GM21381 (cell line): Measurements from ENCODE around the gene YPEL1.
"Not testable (repeated sequence)": the region's sequence is repeated elsewhere in the genome, so short reads cannot be mapped to it uniquely, and the experiment has no call there.

Experiments
- ATAC-seq: cut with Tn5 transposase; IDR thresholded peaks from one replicate; pipeline ENCODE4 v1.9.1; 2021; ENCODE audit warnings: mild to moderate bottlenecking, moderate library complexity; ENCODE audit not compliant: unreplicated experiment

YPEL1 gene

GRCh38 chr22:21701384-21701971 lies 34.1 kb downstream of the YPEL1 start:
- ATAC-seq: no peak

- ATAC-seq: no peak
Observed at GRCh38 chr22:21700822-21701221, 34.8 kb downstream of the YPEL1 start.

GRCh38 chr22:21699643-21700042 lies 36.0 kb downstream of the YPEL1 start:
- no peak for ATAC-seq

GRCh38 chr22:21698430-21699329 lies 36.9 kb downstream of the YPEL1 start:
- no peak for ATAC-seq

GRCh38 chr22:21697880-21698279 lies 37.7 kb downstream of the YPEL1 start:
- ATAC-seq: no peak

- ATAC-seq: no peak
Observed at GRCh38 chr22:21697021-21697771, 38.4 kb downstream of the YPEL1 start.

- ATAC-seq: no peak
Observed at GRCh38 chr22:21696115-21696514, 39.5 kb downstream of the YPEL1 start.

GRCh38 chr22:21695430-21696085 lies 40.0 kb downstream of the YPEL1 start:
- no peak for ATAC-seq

GRCh38 chr22:21694795-21695429 lies 40.7 kb downstream of the YPEL1 start:
- ATAC-seq: no peak

- ATAC-seq: no peak
Observed at GRCh38 chr22:21694394-21694793, 41.2 kb downstream of the YPEL1 start.

GRCh38 chr22:21693999-21694341 lies 41.6 kb downstream of the YPEL1 start:
- no peak for ATAC-seq

- no peak for ATAC-seq
Observed at GRCh38 chr22:21693333-21693998, 42.1 kb downstream of the YPEL1 start.

- ATAC-seq: not testable (repeated sequence)
Observed at GRCh38 chr22:21692856-21693255, 42.7 kb downstream of the YPEL1 start.

- ATAC-seq: no peak
Observed at GRCh38 chr22:21691816-21692215, 43.8 kb downstream of the YPEL1 start.

- no peak for ATAC-seq
Observed at GRCh38 chr22:21690401-21690801, 45.2 kb downstream of the YPEL1 start.

- no peak for ATAC-seq
Observed at GRCh38 chr22:21688706-21689381, 46.8 kb downstream of the YPEL1 start.

GRCh38 chr22:21688341-21688705 lies 47.3 kb downstream of the YPEL1 start:
- ATAC-seq: no peak

GRCh38 chr22:21687685-21688259 lies 47.8 kb downstream of the YPEL1 start:
- no peak for ATAC-seq

GRCh38 chr22:21686634-21687393 lies 48.8 kb downstream of the YPEL1 start:
- ATAC-seq: no peak
